ENCODE results near the gene TFF1.
A peak's percentile ranks its signal among the peaks of the same experiment; 100 is the strongest.

TFF1 gene

DNA sequence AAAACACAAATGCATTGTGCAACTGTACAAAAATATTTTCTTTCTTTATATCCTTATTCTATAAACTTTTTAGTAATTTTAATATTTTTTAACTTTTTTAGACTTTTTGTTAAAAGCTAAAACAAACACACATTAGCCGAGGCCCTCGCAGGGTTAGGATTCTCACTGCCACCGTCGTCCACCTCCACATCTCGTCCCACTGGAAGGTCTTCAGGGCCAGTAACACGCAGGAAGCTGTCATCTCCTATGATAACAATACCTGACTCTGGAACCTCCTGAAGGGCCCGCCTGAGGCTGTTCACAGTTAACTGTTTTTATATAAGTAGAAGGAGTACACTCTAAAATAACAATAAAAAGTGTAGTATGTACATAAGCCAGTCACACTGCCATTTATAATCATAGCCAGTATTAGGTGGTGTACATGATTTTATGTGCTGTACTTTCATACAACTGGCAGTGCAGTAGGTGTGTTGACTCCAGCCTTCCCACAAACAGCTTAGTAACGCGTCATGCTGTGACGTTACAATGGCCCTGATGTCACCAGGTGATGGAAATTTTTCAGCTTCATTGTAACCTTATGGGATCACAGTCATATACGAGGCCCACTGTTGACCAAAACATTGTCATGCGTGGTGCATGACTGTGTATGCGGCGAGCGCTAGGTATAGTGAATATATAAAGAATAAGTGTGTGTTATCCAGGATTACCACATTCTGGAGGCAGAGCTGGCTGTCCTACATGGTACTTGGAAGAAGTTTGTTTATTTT is 24.4 kb downstream of the TFF1 start:
- no peak for DNase-seq (ENCODE audit: low read depth in 2 of 2)
- H3K4me3 ChIP-seq (replicated peaks in 1 of 2; ENCODE audit: low read depth in 2 of 2, low read length in 2 of 2), result no peak overlapping the region
- TF ChIP-seq, protein P1, sequence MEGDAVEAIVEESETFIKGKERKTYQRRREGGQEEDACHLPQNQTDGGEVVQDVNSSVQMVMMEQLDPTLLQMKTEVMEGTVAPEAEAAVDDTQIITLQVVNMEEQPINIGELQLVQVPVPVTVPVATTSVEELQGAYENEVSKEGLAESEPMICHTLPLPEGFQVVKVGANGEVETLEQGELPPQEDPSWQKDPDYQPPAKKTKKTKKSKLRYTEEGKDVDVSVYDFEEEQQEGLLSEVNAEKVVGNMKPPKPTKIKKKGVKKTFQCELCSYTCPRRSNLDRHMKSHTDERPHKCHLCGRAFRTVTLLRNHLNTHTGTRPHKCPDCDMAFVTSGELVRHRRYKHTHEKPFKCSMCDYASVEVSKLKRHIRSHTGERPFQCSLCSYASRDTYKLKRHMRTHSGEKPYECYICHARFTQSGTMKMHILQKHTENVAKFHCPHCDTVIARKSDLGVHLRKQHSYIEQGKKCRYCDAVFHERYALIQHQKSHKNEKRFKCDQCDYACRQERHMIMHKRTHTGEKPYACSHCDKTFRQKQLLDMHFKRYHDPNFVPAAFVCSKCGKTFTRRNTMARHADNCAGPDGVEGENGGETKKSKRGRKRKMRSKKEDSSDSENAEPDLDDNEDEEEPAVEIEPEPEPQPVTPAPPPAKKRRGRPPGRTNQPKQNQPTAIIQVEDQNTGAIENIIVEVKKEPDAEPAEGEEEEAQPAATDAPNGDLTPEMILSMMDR (IDR thresholded peaks at IDR 0.05; ENCODE audit: low read depth, low read length), result no peak

DNA sequence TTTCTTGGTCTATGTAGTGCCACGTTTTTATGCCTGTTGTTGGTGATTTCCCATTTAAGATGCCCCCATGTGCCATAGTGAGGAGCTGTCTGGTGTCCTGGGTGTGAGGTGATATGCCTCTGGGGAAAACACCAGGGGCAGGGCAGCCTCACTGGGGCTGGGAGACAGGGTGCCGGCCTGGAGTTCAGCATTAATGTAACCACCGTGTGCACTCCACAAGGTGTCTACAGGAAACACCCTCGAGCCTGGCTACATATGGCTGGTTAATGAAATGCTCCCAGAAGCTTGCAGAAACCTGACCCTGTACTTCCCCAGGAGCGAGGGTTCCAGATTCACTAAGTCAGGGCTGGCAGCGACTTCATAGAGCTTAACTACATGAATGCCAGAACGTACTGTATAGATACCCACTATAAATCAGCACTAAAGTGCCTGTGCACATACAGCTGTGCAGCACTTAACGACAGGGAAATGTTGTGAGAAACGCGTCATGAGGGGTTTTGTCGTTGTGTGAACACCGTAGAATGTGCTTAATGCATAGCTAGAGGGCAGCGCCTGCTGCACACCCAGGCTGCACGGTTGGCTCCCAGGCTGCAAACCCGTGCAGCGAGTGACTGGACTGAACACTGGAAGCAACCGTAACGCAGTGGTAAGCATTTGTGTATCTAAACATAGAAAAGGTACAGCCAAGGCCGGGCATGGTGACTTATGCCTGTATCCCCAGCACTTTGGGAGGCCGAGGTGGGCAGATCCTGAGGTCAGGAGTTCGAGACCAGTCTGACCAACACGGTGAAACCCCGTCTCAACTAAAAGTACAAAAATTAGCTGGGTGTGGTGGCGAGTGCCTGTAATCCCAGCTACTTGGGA is 25.9 kb downstream of the TFF1 start:
- TF ChIP-seq, protein P1 (IDR thresholded peaks at IDR 0.05; ENCODE audit: low read depth, low read length), result no peak
- no peak overlapping the region for H3K4me3 ChIP-seq (replicated peaks in 1 of 2; ENCODE audit: low read depth in 2 of 2, low read length in 2 of 2)
- no peak for DNase-seq (ENCODE audit: low read depth in 2 of 2)

GRCh38 chr21:42338729-42339715 is 27.3 kb downstream of the TFF1 start:
- DNase-seq (ENCODE audit: low read depth in 2 of 2), result no peak
- H3K4me3 ChIP-seq (replicated peaks in 1 of 2; ENCODE audit: low read depth in 2 of 2, low read length in 2 of 2), result no peak overlapping the region
- TF ChIP-seq, protein P1 (IDR thresholded peaks at IDR 0.05; ENCODE audit: low read depth, low read length), result no peak

DNA sequence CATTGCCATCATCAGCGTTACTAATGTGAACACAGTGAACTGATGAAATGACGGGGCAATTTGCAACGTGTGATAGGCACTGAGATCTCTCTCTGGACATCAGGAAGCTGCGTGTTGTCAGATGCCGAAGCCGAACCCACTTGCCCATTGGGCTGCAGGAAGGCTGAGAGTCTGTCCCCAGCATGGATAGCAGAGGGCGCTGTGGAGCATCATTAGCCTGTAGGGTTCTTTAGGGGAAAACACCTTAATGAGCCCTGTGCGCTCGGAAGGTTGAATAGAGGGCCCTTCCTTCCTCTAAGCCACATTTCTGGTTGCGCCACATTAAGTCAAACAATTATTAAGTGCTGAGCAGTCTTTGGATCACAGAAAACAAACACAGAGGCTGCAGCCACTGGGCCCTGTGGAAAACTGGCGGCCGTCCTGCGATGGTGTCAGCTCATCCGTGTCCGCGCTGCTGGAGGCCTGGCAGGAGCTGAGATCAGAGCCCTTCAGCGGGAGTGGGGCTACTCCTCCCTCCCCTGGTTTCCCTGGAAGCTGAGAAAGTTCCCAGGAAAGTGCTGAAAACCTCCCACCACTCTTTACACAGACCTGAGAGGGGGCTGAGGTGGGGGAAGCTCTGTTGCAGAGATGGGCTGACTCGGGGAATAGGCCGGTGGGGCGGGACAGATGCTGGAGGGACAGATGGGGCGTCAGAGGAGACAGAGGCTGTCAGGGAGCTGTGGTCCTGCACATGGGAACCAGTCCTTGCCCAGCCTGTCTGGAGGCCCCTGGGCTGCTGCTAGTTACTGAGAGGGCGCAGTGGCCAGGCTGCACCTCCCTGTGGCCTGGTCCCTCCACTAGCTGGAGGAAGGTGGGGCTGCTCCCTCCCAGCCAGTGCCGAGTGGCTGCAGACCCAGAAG is 28.3 kb downstream of the TFF1 start:
- no peak overlapping the region for H3K4me3 ChIP-seq (replicated peaks in 1 of 2; ENCODE audit: low read depth in 2 of 2, low read length in 2 of 2)
- TF ChIP-seq, protein P1 (IDR thresholded peaks at IDR 0.05; ENCODE audit: low read depth, low read length), result peak; percentile 60
- peak; percentile 49 to 50 for DNase-seq (ENCODE audit: low read depth in 2 of 2)

- no peak for DNase-seq (ENCODE audit: low read depth in 2 of 2)
- TF ChIP-seq, protein P1 (IDR thresholded peaks at IDR 0.05; ENCODE audit: low read depth, low read length), result no peak
- no peak overlapping the region for H3K4me3 ChIP-seq (replicated peaks in 1 of 2; ENCODE audit: low read depth in 2 of 2, low read length in 2 of 2)
Observed at GRCh38 chr21:42337276-42337675, 29.1 kb downstream of the TFF1 start.

Measured in cardiac fibroblast (primary cell).